Uterus (tissue), 2 donors: ENCODE results near the gene UBP1.

Experiments used
- CTCF ChIP-seq, 4 experiments: fragments of 200-600 bp in 2 of 4; fragments of 450-650 bp in 2 of 4; sonication (generic) in 2 of 4; IDR thresholded peaks; one replicate each; pipeline ENCODE4 v1.5.1; 2016 to 2019; ENCODE audit warnings: antibody characterized with exemption in 4 of 4, mild to moderate bottlenecking in 2 of 4, moderate library complexity in 1 of 4
- POLR2A ChIP-seq, 2 donors: fragments of 450-650 bp; IDR thresholded peaks; one replicate each; pipeline ENCODE4 v1.6.1; 2016; ENCODE audit warnings: antibody characterized with exemption in 2 of 2, mild to moderate bottlenecking in 1 of 2, moderate library complexity in 1 of 2

DNA sequence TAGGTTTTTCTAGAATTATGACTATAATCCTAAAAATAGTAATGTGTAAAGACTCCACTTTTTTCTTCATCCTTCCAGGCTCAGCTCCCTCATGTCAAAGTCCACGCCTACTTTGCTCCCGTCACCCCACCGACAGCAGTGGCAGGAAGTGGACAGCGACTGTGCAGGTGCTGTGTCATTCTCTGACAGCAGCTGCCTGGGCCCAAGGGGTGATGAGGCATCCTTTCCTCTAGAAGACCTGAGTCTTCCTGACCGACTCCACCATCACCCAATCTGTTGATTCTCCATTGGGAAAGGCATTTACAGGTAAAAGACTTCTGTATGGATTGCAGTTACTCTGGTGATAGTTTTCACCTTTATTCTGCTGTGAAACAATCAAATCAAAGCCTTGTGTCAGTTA is 54.8 kb downstream of the UBP1 start:
- TF ChIP-seq CTCF (IDR thresholded peaks at IDR 0.05) (no peak), POLR2A (IDR thresholded peaks at IDR 0.05) (no peak)
